GM12878 (cell line): ENCODE measurements around the gene KLHL8. TPM values are rescaled to one million over a fixed set of nuclear protein-coding genes. Genes with fewer than 3 reads are reported as not detected.

Source experiments
- ATAC-seq: fragments of 200-7000 bp; cut with Tn5 transposase; 3 replicates; pipeline ENCODE4 v1.9.1; 2020; ENCODE audit warnings: mild to moderate bottlenecking, moderate library complexity
- BruUV-seq: library from RNA; stranded (reverse); fragments of 400-500 nt; replicated peaks from 2 replicates; lab custom pipeline; 2021; lab: Mats Ljungman, UMichigan
- CTCF ChIA-PET: fragments of 300-600 bp; sonication (Branson Sonifier 250); formaldehyde crosslinking; extraction: SDS; loops from one replicate; lab custom pipeline; 2021; ENCODE audit warnings: inconsistent platforms; lab: Yijun Ruan, JAX
- POLR2A ChIA-PET: fragments of 350-600 bp; formaldehyde crosslinking; extraction: SDS; loops from one replicate; lab custom pipeline; 2021; ENCODE audit warnings: inconsistent platforms; lab: Charles Lee
- RAD21 ChIA-PET: fragments of 300-600 bp; sonication (Branson Sonifier 250); formaldehyde crosslinking; loops from one replicate; lab custom pipeline; 2023; ENCODE audit warnings: antibody characterized with exemption; ENCODE audit not compliant: unreplicated experiment; lab: Charles Lee
- SMC1A ChIA-PET: fragments of 300-600 bp; sonication (Branson Sonifier 250); formaldehyde crosslinking; loops from one replicate; lab custom pipeline; 2023; ENCODE audit not compliant: unreplicated experiment, uncharacterized antibody; lab: Charles Lee
- DNase-seq: peaks from one replicate; pipeline ENCODE4 v3.0.0-alpha.2; 2011; ENCODE audit warnings: low read depth, low spot score
- FAIRE-seq: peaks from 3 replicates; lab custom pipeline; 2011; peaks lifted over from hg19 to GRCh38; lab: Jason Lieb, UNC
- H2AFZ ChIP-seq: 2 replicates; pipeline ENCODE4 v1.6.0; 2011; ENCODE audit warnings: low read depth, low read length, control low read depth; ENCODE audit not compliant: control insufficient read depth
- H3K27ac ChIP-seq: 2 replicates; pipeline ENCODE4 v1.5.1; 2011; ENCODE audit warnings: control low read depth; ENCODE audit not compliant: control insufficient read depth, insufficient read depth
- H3K27me3 ChIP-seq, 2 experiments: replicated peaks in 1 of 2; 2 replicates each; pipeline versions ENCODE4 v1.6.0 to v1.6.1; 2011; ENCODE audit warnings: low read length in 1 of 2; ENCODE audit not compliant: control insufficient read depth in 2 of 2, insufficient read depth in 2 of 2
- H3K36me3 ChIP-seq, 2 experiments: 2 replicates each; pipeline ENCODE4 v1.5.1; 2011; ENCODE audit warnings: low read length in 1 of 2; ENCODE audit not compliant: control insufficient read depth in 2 of 2, insufficient read depth in 2 of 2
- H3K4me1 ChIP-seq: 2 replicates; pipeline ENCODE4 v1.6.1; 2011; ENCODE audit warnings: mild to moderate bottlenecking, low read length, moderate library complexity, mixed read lengths; ENCODE audit not compliant: control insufficient read depth, insufficient read depth
- H3K4me2 ChIP-seq: 2 replicates; pipeline ENCODE4 v1.6.0; 2011; ENCODE audit warnings: control low read depth; ENCODE audit not compliant: control insufficient read depth, insufficient read depth
- H3K4me3 ChIP-seq: fragments of 200-600 bp; sonication (generic); 2 replicates; pipeline ENCODE4 v1.5.1; 2016
- H3K79me2 ChIP-seq: 2 replicates; pipeline ENCODE4 v1.6.0; 2011; ENCODE audit warnings: low read length; ENCODE audit not compliant: control insufficient read depth, insufficient read depth
- H3K9ac ChIP-seq: 2 replicates; pipeline ENCODE4 v1.8.0; 2011; ENCODE audit warnings: low read length, control low read depth, mixed read lengths; ENCODE audit not compliant: control insufficient read depth, insufficient read depth
- H3K9me3 ChIP-seq: replicated peaks from 3 replicates; pipeline ENCODE4 v1.5.1; 2011; ENCODE audit warnings: mild to moderate bottlenecking, low read length; ENCODE audit not compliant: control insufficient read depth, insufficient read depth
- H4K20me1 ChIP-seq: 2 replicates; pipeline ENCODE4 v1.6.0; 2011; ENCODE audit not compliant: control insufficient read depth, insufficient read depth
- BRCA1 ChIP-seq: IDR thresholded peaks from 2 replicates; pipeline ENCODE4 v1.6.1; 2011; ENCODE audit warnings: low read depth, low read length, improper control_type of control experiment
- MLLT1 ChIP-seq: fragments of 450-650 bp; IDR thresholded peaks from 2 replicates; pipeline ENCODE4 v1.6.1; 2016; ENCODE audit warnings: mild to moderate bottlenecking
- MTA3 ChIP-seq: IDR thresholded peaks from 2 replicates; pipeline ENCODE4 v1.6.1; 2012; ENCODE audit warnings: low read length, inconsistent platforms, borderline replicate concordance
- NBN ChIP-seq: fragments of 450-650 bp; IDR thresholded peaks from 2 replicates; pipeline ENCODE4 v1.6.1; 2016
- RCOR1 ChIP-seq: conservative IDR thresholded peaks from 2 replicates; pipeline ENCODE4 v1.6.1; 2012; ENCODE audit warnings: low read depth, low read length, improper control_type of control experiment
- WGBS: methylation state at CpG from one replicate; pipeline ENCODE4 v1.1.6; 2016; ENCODE audit warnings: low lambda C conversion rate; ENCODE audit not compliant: insufficient replicate concordance, insufficient coverage; ENCODE audit errors: missing lambda C conversion rate; 5-methylcytosine and 5-hydroxymethylcytosine counted together
- in situ Hi-C: fragments of 300-500 bp; cut with MboI; formaldehyde crosslinking; loops from 9 replicates; pipeline ENCODE4 v1.14.3; 2018; ENCODE audit warnings: mixed read lengths
- intact Hi-C: fragments of 100-400 bp; cut with micrococcal nuclease; formaldehyde crosslinking; loops from one replicate; pipeline ENCODE4 v1.14.2; 2022; ENCODE audit not compliant: unreplicated experiment
- polyA plus RNA-seq, 11 experiments: library from polyadenylated mRNA; depleted of rRNA in 4 of 11; unstranded in 6 of 11; stranded (reverse) in 5 of 11; fragments of >200 nt; fragmentation: Nextera tagmentation in 4 of 11; fragmentation: Illumina TruSeq in 1 of 11; extraction: Ambion mirVana in 4 of 11; extraction: Trizol in 1 of 11; gene quantifications; 1 replicate in 1 of 11; 2 replicates in 10 of 11; pipeline versions ENCODE4 v1.2.1 to v1.2.3, GENCODE V29; 2011 to 2016; ENCODE audit warnings: inconsistent platforms in 2 of 11, missing spikeins in 2 of 11, low read depth in 1 of 11
- total RNA-seq, 4 experiments: library from RNA; depleted of rRNA in 3 of 4; stranded (reverse); fragments of >200 nt in 3 of 4; fragmentation: Illumina TruSeq in 1 of 4; extraction: Trizol in 1 of 4; gene quantifications; 2 replicates each; pipeline versions ENCODE4 v1.2.1 to v1.2.3, GENCODE V29; 2013 to 2021

KLHL8 gene
- total and polyA plus RNA-seq, 10 of the 15 experiments (the other 5 are each of a cell fraction or from before 2014, with no cell fraction given), result 4.5 to 13.1 (median 9.0) TPM

GRCh38 chr4:87235020-87235671 lies 14.7 kb upstream of the KLHL8 start:
- no peaks in the 10 kb centered on the region for H3K9me3 ChIP-seq
- peak overlapping the region; percentile 66; the same call in 1 of the 2 replicates for H3K4me3 ChIP-seq
- DNase-seq, result no peak
- CTCF ChIA-PET, result interaction anchor here (0.6 to 8.8 kb wide), 31 partner anchors 9 to 739 kb away, joined by 3 to 130 read pairs (median 4); partner anchors contain the start of gene KLHL8
- in situ Hi-C loops, result loop anchor here (10.0 kb wide), 1 partner anchor 740 kb away; no protein-coding TSS in a partner anchor
- H3K4me1 ChIP-seq, result no peaks in the 10 kb centered on the region; the same call in 1 of the 2 replicates
- H3K36me3 ChIP-seq, result no peaks in the 10 kb centered on the region
- TF ChIP-seq BRCA1 (no peak), MTA3 (no peak), MLLT1 (no peak), RCOR1 (no peak), NBN (no peak)
- TF ChIP-seq, all 136 proteins: peak for 0
- Histone ChIP-seq H3K4me2 (peak overlapping the region; percentile 82), H3K27me3 (no peaks in the 10 kb centered on the region), H2AFZ (peak overlapping the region; percentile 95), H3K27ac (no peak overlapping the region), H3K79me2 (no peaks in the 10 kb centered on the region), H3K9ac (peak overlapping the region; percentile 44), H4K20me1 (no peaks in the 10 kb centered on the region)
- POLR2A ChIA-PET, result interaction anchor here (0.6 to 1.6 kb wide), 3 partner anchors 84 to 314 kb away, joined by 4 to 6 read pairs (median 5); no protein-coding TSS in a partner anchor
- 0% methylated on average over 4 of the region's 4 CpGs for WGBS
- SMC1A ChIA-PET, result interaction anchor here (0.7 to 5.4 kb wide), 16 partner anchors 11 to 740 kb away, joined by 3 to 79 read pairs (median 4); partner anchors contain the start of gene KLHL8
- RAD21 ChIA-PET, result interaction anchor here (0.5 to 4.9 kb wide), 16 partner anchors 16 to 739 kb away, joined by 3 to 61 read pairs (median 4); no protein-coding TSS in a partner anchor
- BruUV-seq, result no TSS peak
- ATAC-seq (peak; percentile 32; the same call in 2 of the 3 replicates), FAIRE-seq (no peak)
- intact Hi-C loops, result loop anchor here (1.0 to 5.0 kb wide), 3 partner anchors 85 to 738 kb away; no protein-coding TSS in a partner anchor
